GM23338 (cell line): Measurements from ENCODE around the gene TSSC4. TPM values are rescaled to one million over a fixed set of nuclear protein-coding genes. Genes with fewer than 3 reads are reported as not detected.

Experiments used
- ATAC-seq: fragments of 200-7000 bp; cut with Tn5 transposase; 3 replicates; pipeline ENCODE4 v1.9.1; 2020
- DNase-seq: peaks from one replicate; pipeline ENCODE4 v3.0.0-alpha.2; 2015; ENCODE audit warnings: low spot score
- H2AFZ ChIP-seq: fragments of 200-600 bp; sonication (generic); 2 replicates; pipeline ENCODE4 v1.8.0; 2016; ENCODE audit warnings: antibody characterized with exemption, mild to moderate bottlenecking, moderate library complexity
- H3F3A ChIP-seq: fragments of 200-600 bp; sonication (generic); replicated peaks from 2 replicates; pipeline ENCODE4 v1.8.0; 2017; ENCODE audit warnings: antibody characterized with exemption, mixed run types, low read depth
- H3K27ac ChIP-seq: fragments of 200-600 bp; sonication (generic); 2 replicates; pipeline ENCODE4 v1.6.1; 2016; ENCODE audit warnings: low read depth
- H3K27me3 ChIP-seq: fragments of 200-600 bp; sonication (generic); 2 replicates; pipeline ENCODE4 v1.8.0; 2016; ENCODE audit warnings: mild to moderate bottlenecking, mixed run types, moderate library complexity; ENCODE audit not compliant: insufficient read depth
- H3K36me3 ChIP-seq: fragments of 200-600 bp; sonication (generic); 2 replicates; pipeline ENCODE4 v1.8.0; 2016; ENCODE audit warnings: mild to moderate bottlenecking; ENCODE audit not compliant: insufficient read depth
- H3K4me1 ChIP-seq: fragments of 200-600 bp; sonication (generic); 2 replicates; pipeline ENCODE4 v1.8.0; 2016; ENCODE audit warnings: mild to moderate bottlenecking, moderate library complexity; ENCODE audit not compliant: insufficient read depth
- H3K4me2 ChIP-seq: fragments of 200-600 bp; sonication (generic); 2 replicates; pipeline ENCODE4 v1.7.1; 2017; ENCODE audit warnings: mixed run types
- H3K4me3 ChIP-seq: fragments of 200-600 bp; sonication (generic); 2 replicates; pipeline ENCODE4 v1.6.1; 2016; ENCODE audit warnings: mixed run types
- H3K79me2 ChIP-seq: fragments of 200-600 bp; sonication (generic); replicated peaks from 2 replicates; pipeline ENCODE4 v1.8.0; 2017; ENCODE audit warnings: mild to moderate bottlenecking; ENCODE audit not compliant: insufficient read depth
- H3K9me2 ChIP-seq: fragments of 200-600 bp; sonication (generic); 2 replicates; pipeline ENCODE4 v1.8.0; 2017; ENCODE audit not compliant: insufficient read depth
- H4K20me1 ChIP-seq: fragments of 200-600 bp; sonication (generic); replicated peaks from 2 replicates; pipeline ENCODE4 v1.8.0; 2017; ENCODE audit warnings: mild to moderate bottlenecking; ENCODE audit not compliant: insufficient read depth
- H3K27ac Mint-ChIP-seq: 2 replicates; pipeline ENCODE4 v1.8.0; 2020; ENCODE audit warnings: inconsistent platforms, mild to moderate bottlenecking, moderate library complexity, mixed read lengths
- H3K27me3 Mint-ChIP-seq: 3 replicates; pipeline ENCODE4 v1.8.0; 2022; ENCODE audit warnings: low read depth, mild to moderate bottlenecking, moderate library complexity, mixed read lengths, inconsistent platforms; ENCODE audit not compliant: insufficient read depth, poor library complexity
- H3K36me3 Mint-ChIP-seq: 3 replicates; pipeline ENCODE4 v1.8.0; 2021; ENCODE audit warnings: low read depth, mild to moderate bottlenecking, inconsistent platforms, moderate library complexity, mixed read lengths
- H3K4me1 Mint-ChIP-seq: 3 replicates; pipeline ENCODE4 v1.8.0; 2020; ENCODE audit warnings: mild to moderate bottlenecking, inconsistent platforms, mixed read lengths
- H3K4me3 Mint-ChIP-seq: 3 replicates; pipeline ENCODE4 v1.8.0; 2021; ENCODE audit warnings: moderate library complexity, mild to moderate bottlenecking, inconsistent platforms, mixed read lengths
- H3K9me3 Mint-ChIP-seq: 3 replicates; pipeline ENCODE4 v1.8.0; 2020; ENCODE audit warnings: moderate library complexity, mild to moderate bottlenecking, inconsistent platforms, mixed read lengths
- JUNB ChIP-seq: IDR thresholded peaks from one replicate; pipeline ENCODE4 v1.6.1; 2016; ENCODE audit warnings: antibody characterized with exemption; ENCODE audit not compliant: unreplicated experiment
- NANOG ChIP-seq: IDR thresholded peaks from 2 replicates; pipeline ENCODE4 v1.6.1; 2016; ENCODE audit warnings: antibody characterized with exemption, borderline replicate concordance
- POLR2AphosphoS5 ChIP-seq: IDR thresholded peaks from 2 replicates; pipeline ENCODE4 v1.6.1; 2016; ENCODE audit warnings: antibody characterized with exemption, low read depth
- STAT1 ChIP-seq: IDR thresholded peaks from one replicate; pipeline ENCODE4 v1.6.1; 2016; ENCODE audit warnings: antibody characterized with exemption; ENCODE audit not compliant: unreplicated experiment
- ZNF114 ChIP-seq: fragments of 250-450 bp; sonication (Bioruptor Pico); IDR thresholded peaks from 2 replicates; pipeline ENCODE4 v1.5.0; 2020; ENCODE audit warnings: mild to moderate bottlenecking, moderate library complexity
- polyA plus RNA-seq: library from polyadenylated mRNA; unstranded; fragments of >200 nt; fragmentation: Nextera tagmentation; extraction: Ambion mirVana; gene quantifications from 2 replicates; pipeline ENCODE4 v1.2.1, GENCODE V29; 2016
- total RNA-seq: library from RNA; depleted of rRNA; stranded (reverse); fragments of >200 nt; shearing (Covaris generic); gene quantifications from 2 replicates; pipeline ENCODE4 v1.2.3, GENCODE V29; 2014
- TF ChIP-seq, protein P1 (sequence below): IDR thresholded peaks from one replicate; pipeline ENCODE4 v1.6.1; 2018; ENCODE audit warnings: antibody characterized with exemption; ENCODE audit not compliant: unreplicated experiment
- TF ChIP-seq, protein P2 (sequence below): fragments of 250-450 bp; sonication (Bioruptor Pico); IDR thresholded peaks from 2 replicates; pipeline ENCODE4 v1.5.0; 2020; ENCODE audit warnings: mild to moderate bottlenecking, moderate library complexity
- TF ChIP-seq, protein P3 (sequence below), 2 experiments: fragments of 200-600 bp in 1 of 2; sonication (generic) in 1 of 2; conservative IDR thresholded peaks; 2 replicates each; pipeline versions ENCODE4 v1.5.1 to v1.6.1; 2016 to 2017; ENCODE audit warnings: antibody characterized with exemption in 2 of 2, low read depth in 2 of 2, mild to moderate bottlenecking in 2 of 2, moderate library complexity in 1 of 2
- TF ChIP-seq, protein P4 (sequence below): IDR thresholded peaks from 2 replicates; pipeline ENCODE4 v1.6.1; 2016; ENCODE audit warnings: antibody characterized with exemption

The TSSC4 gene
- total and polyA plus RNA-seq, 2 experiments from 2014 or later = 27.5 to 44.3 TPM

DNA sequence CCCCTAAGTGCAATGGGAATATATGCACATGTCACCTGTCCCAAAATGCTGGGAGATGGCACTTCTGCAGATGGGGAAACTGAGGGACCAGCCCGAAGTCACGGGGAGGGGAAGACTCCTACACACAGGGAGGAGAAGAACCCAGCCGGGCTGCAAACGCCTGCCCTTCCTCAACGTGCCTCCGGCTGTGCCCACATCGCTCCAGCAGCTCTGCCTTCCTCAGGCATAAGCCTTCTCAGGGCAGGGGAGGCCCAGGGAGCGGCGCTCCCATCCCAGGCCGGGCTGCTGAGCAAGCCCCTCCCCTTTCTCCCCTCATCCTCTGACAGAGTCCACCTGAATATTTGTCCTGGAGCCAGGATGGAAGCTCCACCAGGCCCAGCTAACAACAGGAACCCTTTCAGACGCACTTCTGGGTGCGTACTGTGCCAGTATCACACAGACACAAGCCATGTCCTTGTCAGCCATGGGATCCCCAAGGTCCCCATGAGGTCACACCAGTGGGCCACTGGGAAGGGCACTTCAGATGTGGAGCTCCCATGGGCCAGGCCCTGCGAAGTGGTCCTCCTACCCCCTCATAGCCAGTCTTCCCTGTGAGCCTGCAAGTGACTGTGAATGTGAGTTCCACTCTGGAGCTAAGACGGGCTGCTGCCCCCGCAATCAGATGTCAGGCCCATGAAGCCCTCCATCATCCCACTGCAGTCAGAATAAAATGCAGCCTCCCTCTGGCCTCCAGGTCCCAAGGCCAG lies 25.9 kb upstream of the TSSC4 start:
- no peak overlapping the region for H3K4me3 ChIP-seq
- DNase-seq (no peak), ATAC-seq (no peak)
- H3K4me1 ChIP-seq = peaks cover 11% of the 10 kb centered on the region; the same call in 1 of the 2 replicates
- no peaks in the 10 kb centered on the region for H3K27me3 ChIP-seq
- TF ChIP-seq JUNB (no peak), ZNF114 (CRISPR knock-in tag) (no peak), STAT1 (no peak), NANOG (no peak), POLR2AphosphoS5 (no peak)
- TF ChIP-seq, protein P1, sequence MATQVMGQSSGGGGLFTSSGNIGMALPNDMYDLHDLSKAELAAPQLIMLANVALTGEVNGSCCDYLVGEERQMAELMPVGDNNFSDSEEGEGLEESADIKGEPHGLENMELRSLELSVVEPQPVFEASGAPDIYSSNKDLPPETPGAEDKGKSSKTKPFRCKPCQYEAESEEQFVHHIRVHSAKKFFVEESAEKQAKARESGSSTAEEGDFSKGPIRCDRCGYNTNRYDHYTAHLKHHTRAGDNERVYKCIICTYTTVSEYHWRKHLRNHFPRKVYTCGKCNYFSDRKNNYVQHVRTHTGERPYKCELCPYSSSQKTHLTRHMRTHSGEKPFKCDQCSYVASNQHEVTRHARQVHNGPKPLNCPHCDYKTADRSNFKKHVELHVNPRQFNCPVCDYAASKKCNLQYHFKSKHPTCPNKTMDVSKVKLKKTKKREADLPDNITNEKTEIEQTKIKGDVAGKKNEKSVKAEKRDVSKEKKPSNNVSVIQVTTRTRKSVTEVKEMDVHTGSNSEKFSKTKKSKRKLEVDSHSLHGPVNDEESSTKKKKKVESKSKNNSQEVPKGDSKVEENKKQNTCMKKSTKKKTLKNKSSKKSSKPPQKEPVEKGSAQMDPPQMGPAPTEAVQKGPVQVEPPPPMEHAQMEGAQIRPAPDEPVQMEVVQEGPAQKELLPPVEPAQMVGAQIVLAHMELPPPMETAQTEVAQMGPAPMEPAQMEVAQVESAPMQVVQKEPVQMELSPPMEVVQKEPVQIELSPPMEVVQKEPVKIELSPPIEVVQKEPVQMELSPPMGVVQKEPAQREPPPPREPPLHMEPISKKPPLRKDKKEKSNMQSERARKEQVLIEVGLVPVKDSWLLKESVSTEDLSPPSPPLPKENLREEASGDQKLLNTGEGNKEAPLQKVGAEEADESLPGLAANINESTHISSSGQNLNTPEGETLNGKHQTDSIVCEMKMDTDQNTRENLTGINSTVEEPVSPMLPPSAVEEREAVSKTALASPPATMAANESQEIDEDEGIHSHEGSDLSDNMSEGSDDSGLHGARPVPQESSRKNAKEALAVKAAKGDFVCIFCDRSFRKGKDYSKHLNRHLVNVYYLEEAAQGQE = no peak
- TF ChIP-seq, protein P2, sequence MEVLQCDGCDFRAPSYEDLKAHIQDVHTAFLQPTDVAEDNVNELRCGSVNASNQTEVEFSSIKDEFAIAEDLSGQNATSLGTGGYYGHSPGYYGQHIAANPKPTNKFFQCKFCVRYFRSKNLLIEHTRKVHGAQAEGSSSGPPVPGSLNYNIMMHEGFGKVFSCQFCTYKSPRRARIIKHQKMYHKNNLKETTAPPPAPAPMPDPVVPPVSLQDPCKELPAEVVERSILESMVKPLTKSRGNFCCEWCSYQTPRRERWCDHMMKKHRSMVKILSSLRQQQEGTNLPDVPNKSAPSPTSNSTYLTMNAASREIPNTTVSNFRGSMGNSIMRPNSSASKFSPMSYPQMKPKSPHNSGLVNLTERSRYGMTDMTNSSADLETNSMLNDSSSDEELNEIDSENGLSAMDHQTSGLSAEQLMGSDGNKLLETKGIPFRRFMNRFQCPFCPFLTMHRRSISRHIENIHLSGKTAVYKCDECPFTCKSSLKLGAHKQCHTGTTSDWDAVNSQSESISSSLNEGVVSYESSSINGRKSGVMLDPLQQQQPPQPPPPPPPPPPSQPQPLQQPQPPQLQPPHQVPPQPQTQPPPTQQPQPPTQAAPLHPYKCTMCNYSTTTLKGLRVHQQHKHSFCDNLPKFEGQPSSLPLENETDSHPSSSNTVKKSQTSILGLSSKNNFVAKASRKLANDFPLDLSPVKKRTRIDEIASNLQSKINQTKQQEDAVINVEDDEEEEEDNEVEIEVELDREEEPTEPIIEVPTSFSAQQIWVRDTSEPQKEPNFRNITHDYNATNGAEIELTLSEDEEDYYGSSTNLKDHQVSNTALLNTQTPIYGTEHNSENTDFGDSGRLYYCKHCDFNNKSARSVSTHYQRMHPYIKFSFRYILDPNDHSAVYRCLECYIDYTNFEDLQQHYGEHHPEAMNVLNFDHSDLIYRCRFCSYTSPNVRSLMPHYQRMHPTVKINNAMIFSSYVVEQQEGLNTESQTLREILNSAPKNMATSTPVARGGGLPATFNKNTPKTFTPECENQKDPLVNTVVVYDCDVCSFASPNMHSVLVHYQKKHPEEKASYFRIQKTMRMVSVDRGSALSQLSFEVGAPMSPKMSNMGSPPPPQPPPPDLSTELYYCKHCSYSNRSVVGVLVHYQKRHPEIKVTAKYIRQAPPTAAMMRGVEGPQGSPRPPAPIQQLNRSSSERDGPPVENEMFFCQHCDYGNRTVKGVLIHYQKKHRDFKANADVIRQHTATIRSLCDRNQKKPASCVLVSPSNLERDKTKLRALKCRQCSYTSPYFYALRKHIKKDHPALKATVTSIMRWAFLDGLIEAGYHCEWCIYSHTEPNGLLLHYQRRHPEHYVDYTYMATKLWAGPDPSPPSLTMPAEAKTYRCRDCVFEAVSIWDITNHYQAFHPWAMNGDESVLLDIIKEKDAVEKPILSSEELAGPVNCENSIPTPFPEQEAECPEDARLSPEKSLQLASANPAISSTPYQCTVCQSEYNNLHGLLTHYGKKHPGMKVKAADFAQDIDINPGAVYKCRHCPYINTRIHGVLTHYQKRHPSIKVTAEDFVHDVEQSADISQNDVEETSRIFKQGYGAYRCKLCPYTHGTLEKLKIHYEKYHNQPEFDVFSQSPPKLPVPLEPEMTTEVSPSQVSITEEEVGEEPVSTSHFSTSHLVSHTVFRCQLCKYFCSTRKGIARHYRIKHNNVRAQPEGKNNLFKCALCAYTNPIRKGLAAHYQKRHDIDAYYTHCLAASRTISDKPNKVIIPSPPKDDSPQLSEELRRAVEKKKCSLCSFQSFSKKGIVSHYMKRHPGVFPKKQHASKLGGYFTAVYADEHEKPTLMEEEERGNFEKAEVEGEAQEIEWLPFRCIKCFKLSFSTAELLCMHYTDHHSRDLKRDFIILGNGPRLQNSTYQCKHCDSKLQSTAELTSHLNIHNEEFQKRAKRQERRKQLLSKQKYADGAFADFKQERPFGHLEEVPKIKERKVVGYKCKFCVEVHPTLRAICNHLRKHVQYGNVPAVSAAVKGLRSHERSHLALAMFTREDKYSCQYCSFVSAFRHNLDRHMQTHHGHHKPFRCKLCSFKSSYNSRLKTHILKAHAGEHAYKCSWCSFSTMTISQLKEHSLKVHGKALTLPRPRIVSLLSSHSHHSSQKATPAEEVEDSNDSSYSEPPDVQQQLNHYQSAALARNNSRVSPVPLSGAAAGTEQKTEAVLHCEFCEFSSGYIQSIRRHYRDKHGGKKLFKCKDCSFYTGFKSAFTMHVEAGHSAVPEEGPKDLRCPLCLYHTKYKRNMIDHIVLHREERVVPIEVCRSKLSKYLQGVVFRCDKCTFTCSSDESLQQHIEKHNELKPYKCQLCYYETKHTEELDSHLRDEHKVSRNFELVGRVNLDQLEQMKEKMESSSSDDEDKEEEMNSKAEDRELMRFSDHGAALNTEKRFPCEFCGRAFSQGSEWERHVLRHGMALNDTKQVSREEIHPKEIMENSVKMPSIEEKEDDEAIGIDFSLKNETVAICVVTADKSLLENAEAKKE (CRISPR knock-in tag) = no peak
- TF ChIP-seq, protein P3, sequence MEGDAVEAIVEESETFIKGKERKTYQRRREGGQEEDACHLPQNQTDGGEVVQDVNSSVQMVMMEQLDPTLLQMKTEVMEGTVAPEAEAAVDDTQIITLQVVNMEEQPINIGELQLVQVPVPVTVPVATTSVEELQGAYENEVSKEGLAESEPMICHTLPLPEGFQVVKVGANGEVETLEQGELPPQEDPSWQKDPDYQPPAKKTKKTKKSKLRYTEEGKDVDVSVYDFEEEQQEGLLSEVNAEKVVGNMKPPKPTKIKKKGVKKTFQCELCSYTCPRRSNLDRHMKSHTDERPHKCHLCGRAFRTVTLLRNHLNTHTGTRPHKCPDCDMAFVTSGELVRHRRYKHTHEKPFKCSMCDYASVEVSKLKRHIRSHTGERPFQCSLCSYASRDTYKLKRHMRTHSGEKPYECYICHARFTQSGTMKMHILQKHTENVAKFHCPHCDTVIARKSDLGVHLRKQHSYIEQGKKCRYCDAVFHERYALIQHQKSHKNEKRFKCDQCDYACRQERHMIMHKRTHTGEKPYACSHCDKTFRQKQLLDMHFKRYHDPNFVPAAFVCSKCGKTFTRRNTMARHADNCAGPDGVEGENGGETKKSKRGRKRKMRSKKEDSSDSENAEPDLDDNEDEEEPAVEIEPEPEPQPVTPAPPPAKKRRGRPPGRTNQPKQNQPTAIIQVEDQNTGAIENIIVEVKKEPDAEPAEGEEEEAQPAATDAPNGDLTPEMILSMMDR (conservative IDR thresholded peaks at IDR 0.05; ENCODE audit: low read depth in 2 of 2) = no peak
- TF ChIP-seq, protein P4, sequence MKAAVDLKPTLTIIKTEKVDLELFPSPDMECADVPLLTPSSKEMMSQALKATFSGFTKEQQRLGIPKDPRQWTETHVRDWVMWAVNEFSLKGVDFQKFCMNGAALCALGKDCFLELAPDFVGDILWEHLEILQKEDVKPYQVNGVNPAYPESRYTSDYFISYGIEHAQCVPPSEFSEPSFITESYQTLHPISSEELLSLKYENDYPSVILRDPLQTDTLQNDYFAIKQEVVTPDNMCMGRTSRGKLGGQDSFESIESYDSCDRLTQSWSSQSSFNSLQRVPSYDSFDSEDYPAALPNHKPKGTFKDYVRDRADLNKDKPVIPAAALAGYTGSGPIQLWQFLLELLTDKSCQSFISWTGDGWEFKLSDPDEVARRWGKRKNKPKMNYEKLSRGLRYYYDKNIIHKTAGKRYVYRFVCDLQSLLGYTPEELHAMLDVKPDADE = no peak
- peaks cover 10% of the 10 kb centered on the region for H4K20me1 ChIP-seq
- Mint-ChIP-seq H3K27me3 (peaks cover 13% of the 10 kb centered on the region), H3K4me1 (peaks cover 12% of the 10 kb centered on the region), H3K27ac (no peak overlapping the region), H3K4me3 (no peak overlapping the region), H3K36me3 (no peaks in the 10 kb centered on the region), H3K9me3 (no peaks in the 10 kb centered on the region; the same call in 2 of the 3 replicates)
- H3K9me2 ChIP-seq = no peaks in the 10 kb centered on the region
- no peak overlapping the region for H3K4me2 ChIP-seq
- peaks cover 20% of the 10 kb centered on the region for H3K79me2 ChIP-seq
- no peak overlapping the region for H3K27ac ChIP-seq
- H3F3A ChIP-seq = no peaks in the 10 kb centered on the region
- H3K36me3 ChIP-seq = no peaks in the 10 kb centered on the region
- H2AFZ ChIP-seq = no peak overlapping the region
